ENCODE measurements around the gene ANKRD63. TPM values are rescaled to one million over a fixed set of nuclear protein-coding genes. Genes with fewer than 3 reads are reported as not detected.

Gene ANKRD63
- total RNA-seq, 1 donor from 2014 or later: 0.23 TPM

Other genes starting within 250 kb of the ANKRD63 start
- gene SRP14, start 243.9 kb downstream of the ANKRD63 start, total RNA-seq: 171 and 175 TPM in 2 replicates
- 5.3 and 5.5 TPM in 2 replicates for gene BMF, start 174.2 kb downstream of the ANKRD63 start, total RNA-seq
- gene BUB1B, start 122.0 kb downstream of the ANKRD63 start, total RNA-seq: 74.6 and 86.8 TPM in 2 replicates
- 0.43 and 0.64 TPM in 2 replicates for gene PAK6, start 44.0 kb downstream of the ANKRD63 start, total RNA-seq
- gene PLCB2, start 24.9 kb upstream of the ANKRD63 start, total RNA-seq: 177 and 192 TPM in 2 replicates
- gene INAFM2, start 40.6 kb upstream of the ANKRD63 start, total RNA-seq: 6.8 and 9.9 TPM in 2 replicates
- 0.66 and 0.86 TPM in 2 replicates for gene CCDC9B, start 57.9 kb upstream of the ANKRD63 start, total RNA-seq
- gene PHGR1, start 68.0 kb upstream of the ANKRD63 start, total RNA-seq: not detected in 2 replicates
- 0.32 and 0.52 TPM in 2 replicates for gene DISP2, start 75.2 kb upstream of the ANKRD63 start, total RNA-seq
- gene KNSTRN, start 99.7 kb upstream of the ANKRD63 start, total RNA-seq: 52.1 and 53.6 TPM in 2 replicates
- 63.1 and 69.5 TPM in 2 replicates for gene IVD, start 122.7 kb upstream of the ANKRD63 start, total RNA-seq
- 29.7 and 31.2 TPM in 2 replicates for gene BAHD1, start 157.9 kb upstream of the ANKRD63 start, total RNA-seq
- 16.5 and 17.4 TPM in 2 replicates for gene CHST14, start 187.9 kb upstream of the ANKRD63 start, total RNA-seq

Data from T-helper 2 cell treated with Interferon-gamma antibody and Interleukin-4, amounts not matched to agents 100 ng/mL and 5 ng/mL, for 36 hours (primary cell).